ENCODE measurements around the gene PPT2.
"Not testable (repeated sequence)": the region's sequence is repeated elsewhere in the genome, so short reads cannot be mapped to it uniquely, and the experiment has no call there.

PPT2 gene

DNA sequence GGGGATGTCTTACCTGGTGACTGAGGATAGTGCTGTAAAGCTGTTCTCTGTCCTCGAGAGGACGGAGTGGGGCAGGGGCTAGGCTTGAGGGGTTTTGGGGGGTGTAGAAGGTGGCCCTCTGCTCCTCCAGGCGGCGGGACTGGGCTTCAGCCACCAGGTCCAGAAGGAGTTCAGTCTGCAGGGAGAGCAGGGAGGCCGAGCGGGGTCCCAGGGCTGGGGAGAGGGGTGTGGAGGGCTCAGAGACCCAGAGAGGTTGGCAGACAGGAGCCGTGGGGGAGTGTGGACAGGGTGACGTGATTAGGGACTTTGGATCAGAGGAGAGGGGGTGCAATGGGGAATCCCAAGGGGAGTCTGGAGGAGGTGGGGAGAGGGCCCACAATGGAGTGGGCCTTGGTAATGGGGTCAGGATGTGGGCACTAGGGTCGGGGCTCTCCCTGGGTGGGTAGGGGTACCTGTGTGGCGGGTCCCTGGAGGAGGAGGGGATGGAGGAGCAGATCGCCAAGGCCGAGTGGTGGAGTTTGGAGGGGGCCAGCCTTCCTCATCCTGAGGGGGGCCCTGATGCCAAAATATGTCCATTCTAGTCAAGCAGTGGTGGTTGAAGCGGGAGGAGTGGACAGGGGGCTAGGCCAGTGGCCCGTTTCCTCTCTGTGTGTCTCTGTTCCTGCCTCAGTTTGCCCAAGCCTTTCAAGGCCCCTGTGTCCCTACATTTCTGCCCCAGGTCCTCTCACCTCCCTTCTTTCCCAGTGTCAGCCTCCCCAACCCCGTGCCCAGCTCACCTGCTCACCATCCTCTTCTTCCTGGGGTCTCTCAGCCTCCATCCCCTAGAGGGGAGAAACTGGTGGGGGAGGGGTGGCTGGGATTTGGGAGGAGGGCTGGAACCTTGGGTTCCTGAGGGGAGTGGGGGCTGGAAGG is 38.0 kb downstream of the PPT2 start:
- no peaks in the 10 kb centered on the region for H3K9me3 ChIP-seq (ENCODE audit: control insufficient read depth in 2 of 2, low read length in 2 of 2)
- peaks cover 61% of the 10 kb centered on the region for H3K4me1 ChIP-seq (ENCODE audit: control insufficient read depth, insufficient read depth, low read length)
- H3K27ac ChIP-seq (ENCODE audit: low read length): peak overlapping the region; percentile 98
- H3K4me3 ChIP-seq (ENCODE audit: low read length in 2 of 2): peak overlapping the region in 1 of 2 donors; percentile 55
- peaks cover 1 to 11% of the 10 kb centered on the region in 2 donors for H3K36me3 ChIP-seq (ENCODE audit: control insufficient read depth in 2 of 2, insufficient read depth in 2 of 2, low read length in 2 of 2)
- H3K9ac ChIP-seq (ENCODE audit: low read length in 2 of 2): peak overlapping the region; percentile 36 to 92
- no peaks in the 10 kb centered on the region for H3K27me3 ChIP-seq (ENCODE audit: control insufficient read depth in 1 of 2, insufficient read depth in 2 of 2, low read length in 2 of 2)

DNA sequence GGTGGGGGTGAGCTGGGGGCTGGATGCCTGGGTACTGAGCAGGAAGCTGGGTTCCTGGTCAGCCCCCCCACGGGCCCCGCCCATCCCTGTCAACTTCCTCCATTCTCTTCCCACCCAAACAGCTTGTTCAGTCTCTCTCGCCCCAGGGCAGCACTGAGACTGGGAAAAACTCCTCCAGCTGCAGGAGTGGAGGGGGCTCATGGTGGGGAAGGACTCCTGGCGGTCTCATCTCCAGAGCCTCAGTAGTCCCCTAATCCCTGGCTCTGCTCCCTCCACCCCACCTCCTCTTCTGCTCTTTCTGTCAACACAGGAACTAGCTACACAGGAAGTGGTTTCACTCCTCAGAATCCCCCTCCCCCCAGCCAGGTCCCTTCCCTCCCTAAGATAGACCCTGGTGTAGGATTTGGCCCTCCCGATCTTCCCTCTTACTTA is 38.7 kb downstream of the PPT2 start, which contains the start of gene GPSM3:
GPSM3 (minus strand) TSS at position 36 of the 432 bp plus-strand sequence. CDS start 130 bp downstream, outside the sequence.
- H3K36me3 ChIP-seq (ENCODE audit: control insufficient read depth in 2 of 2, insufficient read depth in 2 of 2, low read length in 2 of 2): peaks cover 0 to 4% of the 10 kb centered on the region in 2 donors
- peaks cover 60% of the 10 kb centered on the region for H3K4me1 ChIP-seq (ENCODE audit: control insufficient read depth, insufficient read depth, low read length)
- H3K4me3 ChIP-seq (ENCODE audit: low read length in 2 of 2): peak within 1 kb of the TSS in 1 of 2 donors; percentile 55
- no peaks in the 10 kb centered on the region for H3K9me3 ChIP-seq (ENCODE audit: control insufficient read depth in 2 of 2, low read length in 2 of 2)
- no peaks in the 10 kb centered on the region for H3K27me3 ChIP-seq (ENCODE audit: control insufficient read depth in 1 of 2, insufficient read depth in 2 of 2, low read length in 2 of 2)
- peak within 1 kb of the TSS; percentile 98 for H3K27ac ChIP-seq (ENCODE audit: low read length)
- H3K9ac ChIP-seq (ENCODE audit: low read length in 2 of 2): peak within 1 kb of the TSS; percentile 36 to 92

DNA sequence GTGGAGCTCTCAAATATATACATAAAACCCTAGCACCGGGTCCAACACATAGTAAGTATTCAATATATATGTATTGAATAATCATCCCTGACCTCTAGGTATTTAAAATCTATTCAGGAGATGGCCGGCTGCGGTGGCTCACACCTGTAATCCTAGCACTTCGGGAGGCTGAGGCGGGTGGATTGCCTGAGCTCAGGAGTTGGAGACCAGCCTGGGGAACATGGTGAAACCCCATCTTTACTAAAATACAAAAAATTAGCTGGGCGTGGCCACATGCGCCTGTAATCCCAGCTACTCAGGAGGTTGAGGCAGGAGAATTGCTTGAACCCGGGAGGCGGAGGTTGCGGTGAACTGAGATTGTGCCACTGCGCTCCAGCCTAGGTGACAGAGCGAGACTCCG is 39.2 kb downstream of the PPT2 start:
- peak overlapping the region; percentile 31 for H3K27ac ChIP-seq (ENCODE audit: low read length)
- H3K36me3 ChIP-seq (ENCODE audit: control insufficient read depth in 2 of 2, insufficient read depth in 2 of 2, low read length in 2 of 2); H3K9me3 ChIP-seq (ENCODE audit: control insufficient read depth in 2 of 2, low read length in 2 of 2); H3K27me3 ChIP-seq (ENCODE audit: control insufficient read depth in 1 of 2, insufficient read depth in 2 of 2, low read length in 2 of 2); H3K9ac ChIP-seq (ENCODE audit: low read length in 2 of 2): not testable (repeated sequence)
- H3K4me1 ChIP-seq (ENCODE audit: control insufficient read depth, insufficient read depth, low read length): peaks cover 55% of the 10 kb centered on the region
- H3K4me3 ChIP-seq (ENCODE audit: low read length in 2 of 2): peak overlapping the region in 1 of 2 donors; percentile 15

DNA sequence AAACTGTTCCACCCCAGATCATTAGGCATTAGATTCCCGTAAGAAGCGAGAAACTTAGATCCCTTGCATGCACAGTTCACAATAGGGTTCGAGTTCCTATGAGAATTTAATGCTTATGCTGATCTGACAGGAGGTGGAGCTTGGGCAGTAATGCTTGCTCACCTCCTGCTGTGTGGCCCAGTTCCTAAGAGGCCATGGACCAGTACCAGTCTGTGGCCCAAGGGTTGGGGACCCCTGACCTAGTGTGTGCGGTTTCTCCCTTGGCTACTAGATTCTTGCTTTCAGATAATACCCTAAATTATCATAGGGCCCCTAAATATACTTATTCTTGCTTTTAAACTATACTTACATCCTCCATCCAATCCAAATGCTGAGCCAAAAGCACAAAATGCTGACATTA is 40.4 kb downstream of the PPT2 start:
- Histone ChIP-seq H3K9me3 (ENCODE audit: control insufficient read depth in 2 of 2, low read length in 2 of 2) (no peaks in the 10 kb centered on the region), H3K9ac (ENCODE audit: low read length in 2 of 2) (peak overlapping the region; percentile 21 to 69), H3K4me3 (ENCODE audit: low read length in 2 of 2) (no peak overlapping the region), H3K4me1 (ENCODE audit: control insufficient read depth, insufficient read depth, low read length) (peaks cover 44% of the 10 kb centered on the region), H3K27me3 (ENCODE audit: control insufficient read depth in 1 of 2, insufficient read depth in 2 of 2, low read length in 2 of 2) (no peaks in the 10 kb centered on the region), H3K27ac (ENCODE audit: low read length) (peak overlapping the region; percentile 95), H3K36me3 (ENCODE audit: control insufficient read depth in 2 of 2, insufficient read depth in 2 of 2, low read length in 2 of 2) (no peaks in the 10 kb centered on the region)

DNA sequence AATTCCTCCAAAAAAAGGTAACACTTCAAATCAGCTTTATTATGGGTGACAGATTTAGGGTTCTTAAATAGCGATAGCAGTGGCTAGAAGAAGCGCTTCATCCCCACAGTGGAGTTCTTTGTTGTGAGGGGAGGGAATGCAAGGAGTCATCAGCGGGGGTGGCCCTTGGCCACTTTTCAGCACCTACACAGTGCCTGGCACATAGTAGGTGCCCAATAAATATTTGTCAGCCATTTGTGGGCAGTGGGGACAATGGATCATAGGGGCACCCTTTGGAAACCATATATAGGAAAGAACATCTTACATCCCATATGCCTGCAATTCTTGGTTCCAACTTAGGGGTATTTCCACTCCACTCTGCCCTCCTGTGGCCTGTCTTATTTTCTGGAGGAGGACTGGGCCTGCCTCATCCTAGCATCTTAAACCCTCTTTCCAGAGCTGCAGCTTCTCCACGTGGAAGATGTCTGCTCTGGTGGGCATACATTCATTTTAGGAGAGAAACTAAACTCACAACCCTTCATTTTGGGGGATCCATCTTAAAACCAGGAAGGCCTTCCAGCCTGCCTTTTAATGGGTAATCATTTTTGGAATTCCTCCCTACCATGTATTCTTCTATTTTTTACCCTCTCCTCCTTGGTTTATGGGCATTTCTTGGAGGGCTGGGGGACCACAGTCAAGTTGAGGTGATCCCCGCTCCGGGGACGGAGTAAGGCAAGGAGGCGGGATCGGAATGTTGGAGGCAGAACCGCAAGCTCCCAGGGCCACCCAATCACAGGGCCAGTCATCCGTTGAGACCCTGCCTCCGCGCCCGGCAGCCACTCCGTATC is 41.1 kb downstream of the PPT2 start:
- H3K27me3 ChIP-seq (ENCODE audit: control insufficient read depth in 1 of 2, insufficient read depth in 2 of 2, low read length in 2 of 2): no peaks in the 10 kb centered on the region
- H3K4me1 ChIP-seq (ENCODE audit: control insufficient read depth, insufficient read depth, low read length): peaks cover 44% of the 10 kb centered on the region
- peak overlapping the region; percentile 70 to 97 for H3K4me3 ChIP-seq (ENCODE audit: low read length in 2 of 2)
- H3K9ac ChIP-seq (ENCODE audit: low read length in 2 of 2): peak overlapping the region; percentile 69 to 70
- no peaks in the 10 kb centered on the region for H3K9me3 ChIP-seq (ENCODE audit: control insufficient read depth in 2 of 2, low read length in 2 of 2)
- H3K36me3 ChIP-seq (ENCODE audit: control insufficient read depth in 2 of 2, insufficient read depth in 2 of 2, low read length in 2 of 2): no peaks in the 10 kb centered on the region
- peak overlapping the region; percentile 95 for H3K27ac ChIP-seq (ENCODE audit: low read length)

DNA sequence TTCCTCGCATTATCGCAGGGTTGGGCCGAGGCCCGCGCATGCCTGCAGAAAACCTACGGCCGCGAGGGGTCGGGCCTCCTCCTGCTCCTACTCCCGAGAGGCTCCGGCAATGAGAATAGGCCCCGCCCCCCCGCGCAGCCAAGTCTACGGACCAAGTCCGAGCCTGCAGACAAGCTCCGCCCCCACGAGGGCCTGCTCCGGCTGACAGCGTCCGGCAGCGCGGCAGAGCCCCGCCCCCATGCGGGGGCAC is 41.6 kb downstream of the PPT2 start:
- H3K27me3 ChIP-seq (ENCODE audit: control insufficient read depth in 1 of 2, insufficient read depth in 2 of 2, low read length in 2 of 2): no peaks in the 10 kb centered on the region
- H3K4me3 ChIP-seq (ENCODE audit: low read length in 2 of 2): peak overlapping the region in 1 of 2 donors; percentile 97
- H3K4me1 ChIP-seq (ENCODE audit: control insufficient read depth, insufficient read depth, low read length): peaks cover 40% of the 10 kb centered on the region
- H3K9ac ChIP-seq (ENCODE audit: low read length in 2 of 2): no peak overlapping the region
- no peaks in the 10 kb centered on the region for H3K9me3 ChIP-seq (ENCODE audit: control insufficient read depth in 2 of 2, low read length in 2 of 2)
- H3K27ac ChIP-seq (ENCODE audit: low read length): peak overlapping the region; percentile 100
- H3K36me3 ChIP-seq (ENCODE audit: control insufficient read depth in 2 of 2, insufficient read depth in 2 of 2, low read length in 2 of 2): no peaks in the 10 kb centered on the region

DNA sequence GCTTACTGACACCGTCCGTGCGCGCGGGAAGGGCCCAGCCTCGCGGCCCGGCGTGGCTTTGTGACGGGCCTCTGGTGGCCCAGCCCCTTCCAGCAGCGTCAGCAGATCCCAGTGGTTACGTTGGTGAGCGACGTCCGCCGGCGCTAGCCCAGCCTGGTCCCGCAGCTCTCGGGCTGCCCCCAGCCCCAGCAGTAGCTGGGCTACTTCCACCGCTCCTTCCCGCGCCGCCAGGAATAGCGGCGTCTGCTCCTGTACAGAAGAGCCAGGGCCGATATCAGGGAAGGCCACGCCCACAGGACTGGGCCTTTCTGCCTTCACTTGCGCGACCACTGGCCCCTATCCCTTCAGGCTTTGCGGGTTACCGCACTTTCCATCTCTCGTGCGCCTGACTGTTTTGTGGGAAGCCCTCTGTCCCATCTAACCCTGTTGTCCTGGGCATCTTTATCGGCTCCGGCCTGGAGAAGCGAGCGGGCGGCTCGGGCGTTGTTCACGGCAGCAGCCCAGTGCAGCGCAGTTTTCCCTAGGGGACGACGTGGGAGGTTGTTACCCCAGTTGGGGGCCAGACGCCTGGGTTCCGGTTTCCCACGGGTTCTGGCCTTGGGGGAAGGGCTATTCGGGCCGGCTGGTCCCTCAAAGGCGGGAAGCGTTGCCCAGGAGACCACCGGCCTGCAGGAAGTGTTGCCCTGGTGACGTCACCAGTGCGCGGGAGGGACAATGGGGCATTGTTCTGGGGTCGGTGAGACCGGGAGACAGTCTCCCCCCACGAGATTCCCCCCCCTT is 42.2 kb downstream of the PPT2 start:
- H3K9ac ChIP-seq (ENCODE audit: low read length in 2 of 2): peak overlapping the region; percentile 100
- peaks cover 35% of the 10 kb centered on the region for H3K4me1 ChIP-seq (ENCODE audit: control insufficient read depth, insufficient read depth, low read length)

DNA sequence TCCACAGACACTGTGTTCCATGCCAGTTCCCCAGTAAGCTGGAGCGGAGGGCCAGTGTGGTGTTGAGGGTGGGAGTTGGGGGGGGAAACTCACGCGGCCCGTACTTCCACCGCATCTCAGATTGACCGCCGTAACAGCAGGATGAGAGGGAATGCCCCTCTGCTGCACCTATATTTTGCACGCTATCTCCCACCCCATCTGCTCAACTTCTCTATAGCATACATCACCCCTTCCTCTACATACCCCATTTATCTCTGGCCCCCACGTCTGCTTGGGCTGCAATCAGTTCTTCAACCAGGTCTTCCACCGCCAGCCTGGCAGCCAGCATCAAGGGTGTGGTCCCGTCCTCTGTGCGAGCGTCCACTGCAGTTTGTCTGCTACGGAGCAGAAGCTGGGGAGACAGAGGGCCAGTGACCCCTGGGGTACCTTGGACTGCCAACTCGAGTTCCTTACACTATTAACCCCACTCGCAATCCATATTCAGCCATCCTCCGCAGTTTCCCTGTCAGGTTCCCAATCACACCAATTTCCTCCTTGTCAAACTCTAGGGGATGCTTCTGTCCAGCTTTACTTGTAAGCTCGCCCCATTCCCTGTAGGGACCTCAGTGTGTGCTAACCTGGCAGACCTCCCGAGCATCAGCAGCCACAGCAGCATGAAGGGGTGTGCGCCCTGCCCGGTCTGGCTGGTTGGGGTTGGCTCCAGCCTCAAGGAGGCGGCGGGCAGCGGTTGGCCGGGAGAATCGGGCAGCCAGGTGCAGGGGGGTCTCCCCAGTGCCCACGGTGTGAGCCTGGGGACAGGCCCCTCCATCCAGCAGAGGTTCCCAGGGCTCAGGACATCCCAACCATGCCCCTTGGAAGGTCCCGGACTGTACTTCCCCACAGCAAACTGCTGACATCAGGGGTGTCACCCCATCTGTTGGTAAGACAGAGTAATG is 43.0 kb downstream of the PPT2 start:
- peak overlapping the region; percentile 100 for H3K27ac ChIP-seq (ENCODE audit: low read length)
- H3K4me1 ChIP-seq (ENCODE audit: control insufficient read depth, insufficient read depth, low read length): peaks cover 27% of the 10 kb centered on the region
- peak overlapping the region; percentile 100 for H3K9ac ChIP-seq (ENCODE audit: low read length in 2 of 2)
- H3K27me3 ChIP-seq (ENCODE audit: control insufficient read depth in 1 of 2, insufficient read depth in 2 of 2, low read length in 2 of 2): peaks cover 4 to 6% of the 10 kb centered on the region in 2 donors
- peak overlapping the region; percentile 92 to 97 for H3K4me3 ChIP-seq (ENCODE audit: low read length in 2 of 2)
- H3K9me3 ChIP-seq (ENCODE audit: control insufficient read depth in 2 of 2, low read length in 2 of 2): no peaks in the 10 kb centered on the region
- H3K36me3 ChIP-seq (ENCODE audit: control insufficient read depth in 2 of 2, insufficient read depth in 2 of 2, low read length in 2 of 2): no peaks in the 10 kb centered on the region

More for the DNA sequence above, 42.2 kb downstream of the PPT2 start:
- no peaks in the 10 kb centered on the region for H3K9me3 ChIP-seq (ENCODE audit: control insufficient read depth in 2 of 2, low read length in 2 of 2)
- no peaks in the 10 kb centered on the region for H3K36me3 ChIP-seq (ENCODE audit: control insufficient read depth in 2 of 2, insufficient read depth in 2 of 2, low read length in 2 of 2)
- H3K27ac ChIP-seq (ENCODE audit: low read length): peak overlapping the region; percentile 100
- H3K27me3 ChIP-seq (ENCODE audit: control insufficient read depth in 1 of 2, insufficient read depth in 2 of 2, low read length in 2 of 2): peaks cover 0 to under 1% of the 10 kb centered on the region in 2 donors
- H3K4me3 ChIP-seq (ENCODE audit: low read length in 2 of 2): peak overlapping the region; percentile 92 to 97

DNA sequence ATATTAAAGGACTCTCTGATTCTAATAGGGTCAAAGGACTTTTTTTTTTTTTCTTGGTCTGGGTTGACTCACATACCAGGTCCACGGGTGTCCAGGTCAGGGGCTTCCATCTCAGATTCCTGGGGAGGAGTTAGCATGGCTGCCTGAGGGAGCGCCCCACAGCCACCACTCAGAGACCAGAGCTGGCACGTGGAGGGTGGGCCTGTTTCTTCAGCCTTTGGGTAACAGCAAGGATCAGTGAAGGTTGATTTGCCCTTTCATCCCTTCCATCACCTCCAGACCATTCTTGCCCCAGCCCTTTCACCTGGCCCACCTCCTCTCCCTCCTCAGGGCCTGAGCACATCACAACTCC is 44.4 kb downstream of the PPT2 start:
- peaks cover 25% of the 10 kb centered on the region for H3K4me1 ChIP-seq (ENCODE audit: control insufficient read depth, insufficient read depth, low read length)
- H3K4me3 ChIP-seq (ENCODE audit: low read length in 2 of 2): no peak overlapping the region
- H3K27ac ChIP-seq (ENCODE audit: low read length): no peak overlapping the region
- peaks cover 4 to 9% of the 10 kb centered on the region in 2 donors for H3K27me3 ChIP-seq (ENCODE audit: control insufficient read depth in 1 of 2, insufficient read depth in 2 of 2, low read length in 2 of 2)
- no peaks in the 10 kb centered on the region for H3K36me3 ChIP-seq (ENCODE audit: control insufficient read depth in 2 of 2, insufficient read depth in 2 of 2, low read length in 2 of 2)
- no peaks in the 10 kb centered on the region for H3K9me3 ChIP-seq (ENCODE audit: control insufficient read depth in 2 of 2, low read length in 2 of 2)
- no peak overlapping the region for H3K9ac ChIP-seq (ENCODE audit: low read length in 2 of 2)
